HG03432 (cell line): ENCODE data around the gene CSMD2.

Experiments used
- ATAC-seq: cut with Tn5 transposase; IDR thresholded peaks from one replicate; pipeline ENCODE4 v1.9.1; 2021; ENCODE audit warnings: mild to moderate bottlenecking, moderate library complexity; ENCODE audit not compliant: unreplicated experiment

Gene CSMD2

GRCh38 chr1:33624991-33625870 lies 539.8 kb downstream of the CSMD2 start:
- no peak for ATAC-seq

GRCh38 chr1:33624261-33624990 lies 540.6 kb downstream of the CSMD2 start:
- no peak for ATAC-seq

GRCh38 chr1:33623811-33624210 lies 541.2 kb downstream of the CSMD2 start:
- ATAC-seq: no peak

- no peak for ATAC-seq
Measured at GRCh38 chr1:33622757-33623156, 542.3 kb downstream of the CSMD2 start.

GRCh38 chr1:33618636-33619035 lies 546.4 kb downstream of the CSMD2 start:
- no peak for ATAC-seq

GRCh38 chr1:33617451-33617850 lies 547.6 kb downstream of the CSMD2 start:
- no peak for ATAC-seq

- no peak for ATAC-seq
Measured at GRCh38 chr1:33616780-33617179, 548.2 kb downstream of the CSMD2 start.

- no peak for ATAC-seq
Measured at GRCh38 chr1:33615546-33615945, 549.5 kb downstream of the CSMD2 start.

- ATAC-seq: no peak
Measured at GRCh38 chr1:33610864-33611455, 554.1 kb downstream of the CSMD2 start.

- no peak for ATAC-seq
Measured at GRCh38 chr1:33610391-33610790, 554.6 kb downstream of the CSMD2 start.

- no peak for ATAC-seq
Measured at GRCh38 chr1:33609739-33610138, 555.3 kb downstream of the CSMD2 start.

- ATAC-seq: no peak
Measured at GRCh38 chr1:33608825-33609400, 556.1 kb downstream of the CSMD2 start.

- no peak for ATAC-seq
Measured at GRCh38 chr1:33607444-33608005, 557.5 kb downstream of the CSMD2 start.

- no peak for ATAC-seq
Measured at GRCh38 chr1:33606272-33606671, 558.8 kb downstream of the CSMD2 start.

- no peak for ATAC-seq
Measured at GRCh38 chr1:33602271-33602670, 562.8 kb downstream of the CSMD2 start.

GRCh38 chr1:33601751-33602150 lies 563.3 kb downstream of the CSMD2 start:
- ATAC-seq: no peak

- ATAC-seq: no peak
Measured at GRCh38 chr1:33599516-33600115, 565.4 kb downstream of the CSMD2 start.

GRCh38 chr1:33588726-33589125 lies 576.3 kb downstream of the CSMD2 start:
- no peak for ATAC-seq

GRCh38 chr1:33586795-33587194 lies 578.2 kb downstream of the CSMD2 start:
- ATAC-seq: no peak

GRCh38 chr1:33586106-33586505 lies 578.9 kb downstream of the CSMD2 start:
- ATAC-seq: no peak

- ATAC-seq: no peak
Measured at GRCh38 chr1:33583567-33583966, 581.5 kb downstream of the CSMD2 start.
